ENCODE measurements around the gene PEX3. TPM values are rescaled to one million over a fixed set of nuclear protein-coding genes. Genes with fewer than 3 reads are reported as not detected.

The PEX3 gene
- total RNA-seq, 1 experiment from 2014 or later = 8.8 TPM

- in situ Hi-C loops (cut with HindIII; ENCODE audit: low pct_unique_long_range_greater_than_20kb, low sequenced_read_pairs) = no loop called here
- peak; percentile 16 for DNase-seq (ENCODE audit: low read depth)
Measured at GRCh38 chr6:143522039-143522600, 71.5 kb downstream of the PEX3 start.

GRCh38 chr6:143525356-143525755 lies 74.8 kb downstream of the PEX3 start:
- DNase-seq (ENCODE audit: low read depth) = no peak
- in situ Hi-C loops (cut with HindIII; ENCODE audit: low pct_unique_long_range_greater_than_20kb, low sequenced_read_pairs) = no loop called here

- DNase-seq (ENCODE audit: low read depth) = no peak
- in situ Hi-C loops (cut with HindIII; ENCODE audit: low pct_unique_long_range_greater_than_20kb, low sequenced_read_pairs) = no loop called here
Measured at GRCh38 chr6:143527677-143528076, 77.1 kb downstream of the PEX3 start.

- in situ Hi-C loops (cut with HindIII; ENCODE audit: low pct_unique_long_range_greater_than_20kb, low sequenced_read_pairs) = no loop called here
- DNase-seq (ENCODE audit: low read depth) = no peak
Measured at GRCh38 chr6:143528164-143528811, 77.7 kb downstream of the PEX3 start.

- DNase-seq (ENCODE audit: low read depth) = peak; percentile 12
- in situ Hi-C loops (cut with HindIII; ENCODE audit: low pct_unique_long_range_greater_than_20kb, low sequenced_read_pairs) = no loop called here
Measured at GRCh38 chr6:143529095-143529494, 78.5 kb downstream of the PEX3 start.

GRCh38 chr6:143531720-143532499 lies 81.3 kb downstream of the PEX3 start:
- DNase-seq (ENCODE audit: low read depth) = no peak
- in situ Hi-C loops (cut with HindIII; ENCODE audit: low pct_unique_long_range_greater_than_20kb, low sequenced_read_pairs) = no loop called here

GRCh38 chr6:143535189-143535614 lies 84.6 kb downstream of the PEX3 start:
- in situ Hi-C loops (cut with HindIII; ENCODE audit: low pct_unique_long_range_greater_than_20kb, low sequenced_read_pairs) = no loop called here
- DNase-seq (ENCODE audit: low read depth) = no peak

- peak; percentile 58 for DNase-seq (ENCODE audit: low read depth)
- in situ Hi-C loops (cut with HindIII; ENCODE audit: low pct_unique_long_range_greater_than_20kb, low sequenced_read_pairs) = no loop called here
Measured at GRCh38 chr6:143536461-143536865, 85.9 kb downstream of the PEX3 start.

GRCh38 chr6:143536866-143537691 lies 86.5 kb downstream of the PEX3 start:
- in situ Hi-C loops (cut with HindIII; ENCODE audit: low pct_unique_long_range_greater_than_20kb, low sequenced_read_pairs) = no loop called here
- peak; percentile 70 for DNase-seq (ENCODE audit: low read depth)

GRCh38 chr6:143538374-143538773 lies 87.8 kb downstream of the PEX3 start:
- in situ Hi-C loops (cut with HindIII; ENCODE audit: low pct_unique_long_range_greater_than_20kb, low sequenced_read_pairs) = no loop called here
- DNase-seq (ENCODE audit: low read depth) = no peak

- in situ Hi-C loops (cut with HindIII; ENCODE audit: low pct_unique_long_range_greater_than_20kb, low sequenced_read_pairs) = no loop called here
Measured at GRCh38 chr6:143539106-143539505, 88.5 kb downstream of the PEX3 start.

GRCh38 chr6:143539734-143540133 lies 89.1 kb downstream of the PEX3 start:
- in situ Hi-C loops (cut with HindIII; ENCODE audit: low pct_unique_long_range_greater_than_20kb, low sequenced_read_pairs) = no loop called here
- DNase-seq (ENCODE audit: low read depth) = no peak

More at GRCh38 chr6:143539106-143539505, 88.5 kb downstream of the PEX3 start:
- no peak for DNase-seq (ENCODE audit: low read depth)

GRCh38 chr6:143540192-143540591 lies 89.6 kb downstream of the PEX3 start:
- in situ Hi-C loops (cut with HindIII; ENCODE audit: low pct_unique_long_range_greater_than_20kb, low sequenced_read_pairs) = no loop called here
- no peak for DNase-seq (ENCODE audit: low read depth)

Other genes starting within 250 kb of the PEX3 start
- gene ADAT2, start 110 bp upstream of the PEX3 start, total RNA-seq (2014; rRNA removed; shearing (Covaris generic); ENCODE audit: low replicate concordance) = 1.6 and 2.4 TPM in 2 replicates
- 69.9 and 87.4 TPM in 2 replicates for gene FUCA2, start 60.9 kb downstream of the PEX3 start, total RNA-seq (2014; rRNA removed; shearing (Covaris generic); ENCODE audit: low replicate concordance)
- 3.6 and 7.6 TPM in 2 replicates for gene PHACTR2, start 227.2 kb downstream of the PEX3 start, total RNA-seq (2014; rRNA removed; shearing (Covaris generic); ENCODE audit: low replicate concordance)

All from Caki2 (cell line).